ENCODE measurements around the gene PIGR.

Gene PIGR, protein sequence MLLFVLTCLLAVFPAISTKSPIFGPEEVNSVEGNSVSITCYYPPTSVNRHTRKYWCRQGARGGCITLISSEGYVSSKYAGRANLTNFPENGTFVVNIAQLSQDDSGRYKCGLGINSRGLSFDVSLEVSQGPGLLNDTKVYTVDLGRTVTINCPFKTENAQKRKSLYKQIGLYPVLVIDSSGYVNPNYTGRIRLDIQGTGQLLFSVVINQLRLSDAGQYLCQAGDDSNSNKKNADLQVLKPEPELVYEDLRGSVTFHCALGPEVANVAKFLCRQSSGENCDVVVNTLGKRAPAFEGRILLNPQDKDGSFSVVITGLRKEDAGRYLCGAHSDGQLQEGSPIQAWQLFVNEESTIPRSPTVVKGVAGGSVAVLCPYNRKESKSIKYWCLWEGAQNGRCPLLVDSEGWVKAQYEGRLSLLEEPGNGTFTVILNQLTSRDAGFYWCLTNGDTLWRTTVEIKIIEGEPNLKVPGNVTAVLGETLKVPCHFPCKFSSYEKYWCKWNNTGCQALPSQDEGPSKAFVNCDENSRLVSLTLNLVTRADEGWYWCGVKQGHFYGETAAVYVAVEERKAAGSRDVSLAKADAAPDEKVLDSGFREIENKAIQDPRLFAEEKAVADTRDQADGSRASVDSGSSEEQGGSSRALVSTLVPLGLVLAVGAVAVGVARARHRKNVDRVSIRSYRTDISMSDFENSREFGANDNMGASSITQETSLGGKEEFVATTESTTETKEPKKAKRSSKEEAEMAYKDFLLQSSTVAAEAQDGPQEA

DNA sequence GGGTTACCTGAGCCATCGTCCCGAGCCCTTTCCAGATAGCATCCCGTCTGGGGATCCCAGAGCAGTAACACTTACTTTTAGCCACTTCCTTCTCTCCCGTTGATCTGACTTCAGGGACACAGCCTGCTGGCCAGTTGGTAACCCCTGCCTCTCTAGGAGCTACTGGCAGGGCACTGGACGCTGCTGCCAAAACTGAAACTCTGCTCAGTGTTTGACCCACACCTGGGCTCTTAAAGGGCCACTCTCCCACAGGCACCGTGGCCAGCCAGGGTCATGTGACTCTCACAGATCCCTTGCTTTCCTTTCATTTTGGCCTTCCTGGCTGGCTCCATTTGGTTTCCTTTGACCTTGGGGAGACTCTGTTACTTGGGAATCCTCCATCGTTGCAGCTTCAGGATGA lies at the start of gene PIGR:
TSS of gene PIGR (minus strand) at position 206 of the 400 bp plus-strand sequence. CDS start 5,935 bp downstream, outside the sequence.
- DNase-seq (ENCODE audit: low read depth in 3 of 3, low spot score in 1 of 3) = no peak

DNA sequence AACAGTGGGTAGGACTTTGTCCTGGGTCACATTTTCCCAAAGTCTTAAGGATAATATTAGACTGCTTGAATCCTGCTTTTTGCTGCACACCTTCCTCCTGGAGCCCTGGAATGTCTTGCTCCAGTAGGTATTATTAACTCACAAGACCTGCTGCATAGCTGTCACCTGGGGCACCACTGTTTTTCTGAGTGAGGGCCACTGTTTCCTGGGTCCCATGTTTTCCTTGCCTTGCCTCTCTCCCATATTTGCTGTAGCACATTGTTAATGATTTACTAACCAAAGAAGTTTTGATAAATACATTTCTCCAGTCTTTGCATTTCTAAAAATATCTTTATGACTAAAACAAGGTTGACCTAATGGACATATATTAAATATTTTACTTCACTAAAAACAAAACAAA lies 46.5 kb upstream of the PIGR start:
- DNase-seq (ENCODE audit: low read depth in 3 of 3, low spot score in 1 of 3) = no peak

DNA sequence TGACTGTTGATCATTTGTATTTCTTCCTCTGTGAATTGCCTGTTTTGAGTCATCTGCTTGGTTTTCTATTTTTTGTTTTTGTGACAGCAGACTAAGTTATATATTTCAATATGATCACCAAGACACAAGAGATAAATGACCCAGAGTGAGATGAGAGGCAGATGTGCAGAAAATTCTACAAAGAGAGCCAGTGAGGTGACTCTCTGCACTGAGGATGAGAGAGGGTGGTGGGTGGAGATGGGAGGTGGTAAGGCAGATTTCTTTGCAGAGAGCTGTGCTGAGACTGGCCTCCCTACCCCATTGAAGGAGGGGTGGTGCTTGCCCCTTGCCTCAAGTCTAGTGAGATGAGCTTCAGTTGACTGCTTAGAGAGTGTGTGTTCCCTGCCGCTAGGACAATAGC lies 41.6 kb upstream of the PIGR start:
- DNase-seq (ENCODE audit: low read depth in 3 of 3, low spot score in 1 of 3) = no peak

DNA sequence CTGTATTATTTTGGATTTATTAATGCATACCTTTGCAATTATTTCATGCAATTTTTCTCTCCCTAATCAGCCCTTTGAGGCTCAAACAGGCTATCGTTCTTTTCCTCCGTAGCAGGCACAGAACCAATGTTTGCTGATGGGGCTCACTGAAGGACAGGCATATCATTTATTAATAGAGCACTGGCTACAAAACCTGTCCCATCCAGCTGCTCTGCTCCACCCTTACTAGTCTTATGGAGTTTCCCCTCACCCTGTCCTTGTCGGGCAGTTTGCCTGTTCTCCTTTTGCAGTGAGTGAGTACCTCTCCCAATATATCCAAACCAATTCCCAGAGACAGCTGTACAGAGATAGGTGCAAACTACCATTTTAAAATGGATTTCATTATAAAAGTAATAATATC lies 40.6 kb upstream of the PIGR start:
- no peak for DNase-seq (ENCODE audit: low read depth in 3 of 3, low spot score in 1 of 3)

DNA sequence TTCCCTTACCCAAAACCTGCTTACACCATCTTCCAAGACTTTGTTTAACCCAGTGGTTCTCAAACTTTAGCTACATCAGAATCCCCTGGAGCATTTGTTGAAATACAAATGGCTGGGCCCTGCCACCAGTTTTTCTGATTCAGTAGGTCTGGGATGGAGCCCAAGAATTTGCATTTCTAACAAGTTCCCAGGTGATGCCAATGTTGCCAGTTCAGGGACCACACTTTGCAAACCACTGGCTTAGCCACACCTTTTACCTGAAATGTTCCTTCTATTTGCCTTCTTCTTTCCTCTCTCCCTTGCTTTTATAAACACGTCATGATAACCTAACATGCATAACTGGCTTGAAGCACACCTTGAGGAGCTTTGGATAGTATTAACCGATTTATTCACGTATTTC lies 40.1 kb upstream of the PIGR start:
- DNase-seq (ENCODE audit: low read depth in 3 of 3, low spot score in 1 of 3) = no peak

DNA sequence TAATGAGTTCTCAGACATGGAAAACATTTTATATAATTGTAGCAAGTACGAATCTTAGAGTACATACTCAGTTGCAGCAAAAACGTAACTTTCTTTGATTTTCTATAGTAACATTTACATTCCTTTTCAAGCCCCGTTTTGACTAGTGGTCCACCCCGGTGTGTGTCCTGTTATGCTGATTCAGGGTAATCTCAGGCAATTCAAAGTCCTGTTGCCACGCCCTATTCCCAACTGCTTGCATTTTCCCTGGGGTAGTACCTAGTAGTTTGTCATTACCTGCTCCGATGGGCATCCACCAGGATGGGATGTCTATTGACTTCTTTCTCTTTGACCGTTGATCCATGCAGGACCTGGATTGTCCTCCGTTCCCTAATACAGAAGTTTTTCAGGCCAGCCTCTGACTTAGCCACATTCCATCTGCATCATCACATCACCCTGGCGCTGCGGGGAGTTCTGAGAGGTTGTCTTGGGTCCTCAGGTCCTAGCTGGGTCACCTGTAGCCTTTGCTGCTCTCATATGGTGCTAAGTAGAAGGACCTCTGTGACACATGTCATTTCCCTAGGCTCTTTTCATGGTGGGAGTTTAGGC lies 39.0 kb upstream of the PIGR start:
- DNase-seq (ENCODE audit: low read depth in 3 of 3, low spot score in 1 of 3) = no peak

DNA sequence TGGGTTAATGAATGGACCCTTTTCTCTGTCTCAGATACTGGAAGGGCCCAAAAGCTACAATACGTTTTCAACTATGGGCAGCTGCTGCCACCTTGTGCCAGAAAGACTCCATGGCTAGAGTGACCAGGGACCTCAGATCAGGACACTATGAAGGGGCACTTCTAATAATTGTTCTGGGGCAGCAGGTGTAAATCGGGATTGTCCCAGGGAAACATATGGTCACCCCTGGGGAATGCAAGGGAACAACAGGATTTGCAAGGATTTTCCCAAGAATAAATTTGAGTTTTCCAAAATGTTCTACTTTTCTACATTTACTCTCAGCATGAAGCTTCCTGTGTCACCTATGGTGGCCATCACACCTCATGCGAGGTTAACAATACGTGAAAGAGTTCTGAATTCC lies 36.0 kb upstream of the PIGR start:
- peak; percentile 27 to 37 (median 35) for DNase-seq (ENCODE audit: low read depth in 3 of 3, low spot score in 1 of 3)

DNA sequence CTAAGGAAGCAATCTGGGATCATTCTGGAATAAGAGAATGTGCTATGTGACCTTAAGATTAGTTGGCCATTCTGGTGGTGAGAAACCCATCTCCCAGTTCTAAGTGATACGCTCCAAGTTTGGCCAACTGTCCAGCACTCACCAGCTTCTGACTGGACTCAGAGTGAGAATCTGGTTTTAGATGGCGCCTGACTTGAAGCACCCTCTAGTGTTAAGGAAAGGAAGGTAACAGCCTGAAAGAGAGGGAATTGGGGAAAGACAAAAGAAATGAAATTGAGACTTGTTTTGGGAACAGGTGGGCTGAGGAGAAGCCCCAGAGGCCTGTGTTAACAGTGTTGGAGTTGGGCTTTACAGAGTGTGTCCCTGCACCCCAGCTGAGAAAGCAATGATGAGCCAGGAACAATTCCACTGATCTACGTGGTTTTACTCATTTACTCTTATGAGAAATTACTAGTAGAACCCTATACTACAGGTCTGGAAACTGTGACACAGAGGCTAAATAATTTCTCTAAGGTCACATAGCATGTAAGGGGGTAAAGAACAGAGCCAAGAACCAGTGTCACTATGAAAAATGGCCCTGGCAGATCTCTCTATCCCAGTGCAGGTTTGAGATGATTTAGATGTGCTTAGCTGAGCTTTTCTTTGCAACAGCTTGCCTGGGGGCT lies 33.2 kb upstream of the PIGR start:
- DNase-seq (ENCODE audit: low read depth in 3 of 3, low spot score in 1 of 3) = no peak

DNA sequence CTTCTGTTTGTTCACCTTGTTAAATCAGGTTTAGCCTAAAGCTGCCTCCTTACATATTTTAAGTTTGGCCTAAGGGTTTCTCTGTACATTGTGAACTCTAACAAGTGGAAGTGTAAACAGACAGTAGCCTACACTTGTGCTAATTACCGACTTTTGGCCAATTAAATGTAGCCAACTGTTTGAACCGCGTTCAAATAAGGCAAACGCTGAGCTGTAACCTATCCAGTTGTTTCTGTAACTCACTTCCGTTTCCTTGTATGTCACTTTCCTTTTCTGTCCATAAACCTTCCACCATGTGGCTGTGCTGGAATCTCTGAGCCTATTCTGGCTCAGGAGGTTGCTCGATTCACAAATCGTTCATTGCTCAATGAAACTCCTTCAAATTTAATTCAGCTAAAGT lies 32.0 kb upstream of the PIGR start:
- DNase-seq (ENCODE audit: low read depth in 3 of 3, low spot score in 1 of 3) = no peak

DNA sequence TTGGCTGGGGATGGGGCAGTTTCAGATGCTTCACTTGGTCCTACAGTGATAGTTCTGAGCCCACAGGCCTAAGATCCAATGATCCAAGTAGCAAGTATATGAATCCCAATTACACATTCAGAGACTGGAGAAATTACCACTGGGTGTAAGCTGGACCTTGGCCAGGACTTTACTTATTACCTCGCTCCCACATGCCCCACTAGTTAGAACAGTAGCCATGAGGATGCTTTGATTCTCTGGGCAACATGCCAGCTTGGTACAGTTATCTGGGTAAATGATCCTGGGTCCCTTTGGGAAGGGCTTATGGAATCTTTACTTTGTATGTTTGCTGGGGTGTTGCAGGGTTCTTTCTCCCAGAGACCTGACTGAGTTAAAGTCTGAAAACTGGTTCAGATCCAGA lies 29.0 kb upstream of the PIGR start:
- DNase-seq (ENCODE audit: low read depth in 3 of 3, low spot score in 1 of 3) = no peak

DNA sequence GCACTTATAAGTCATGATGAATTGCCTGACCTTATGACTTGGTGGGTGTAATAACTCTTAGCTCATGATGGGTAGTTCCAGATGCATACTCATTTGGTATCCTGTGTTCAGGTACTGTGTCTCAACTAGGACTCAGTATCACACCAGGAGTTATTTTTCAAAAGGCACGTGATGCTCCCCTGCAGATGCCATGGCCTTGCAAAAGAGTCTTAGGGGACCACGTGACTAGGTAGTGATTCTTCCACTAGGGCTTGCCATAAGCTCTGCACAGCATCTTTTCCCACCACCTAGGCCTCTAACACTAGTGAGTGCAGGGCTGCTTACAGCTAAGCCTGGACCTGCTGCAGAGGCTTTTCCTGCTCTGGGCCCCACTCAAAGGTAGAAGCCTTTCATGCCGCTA lies 27.9 kb upstream of the PIGR start:
- no peak for DNase-seq (ENCODE audit: low read depth in 3 of 3, low spot score in 1 of 3)

DNA sequence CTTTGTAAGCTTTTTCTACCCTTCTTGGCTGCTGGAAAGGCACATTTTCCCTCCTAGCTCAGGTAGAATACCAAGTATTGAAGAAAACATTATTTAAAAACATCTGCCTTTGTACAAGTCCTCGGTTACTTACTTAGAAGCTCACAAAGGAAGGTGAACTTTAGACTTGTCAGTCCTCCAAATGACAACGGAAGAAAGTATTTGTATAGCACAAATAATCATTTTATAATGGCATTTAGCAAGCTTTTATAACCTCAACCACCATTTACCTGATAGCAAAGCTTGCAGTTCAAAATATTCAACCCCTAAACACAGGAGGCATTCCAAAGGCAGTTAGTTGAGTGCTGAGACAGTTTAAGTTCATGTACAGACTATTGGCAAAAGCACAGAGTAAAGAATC lies 26.5 kb upstream of the PIGR start:
- no peak for DNase-seq (ENCODE audit: low read depth in 3 of 3, low spot score in 1 of 3)

DNA sequence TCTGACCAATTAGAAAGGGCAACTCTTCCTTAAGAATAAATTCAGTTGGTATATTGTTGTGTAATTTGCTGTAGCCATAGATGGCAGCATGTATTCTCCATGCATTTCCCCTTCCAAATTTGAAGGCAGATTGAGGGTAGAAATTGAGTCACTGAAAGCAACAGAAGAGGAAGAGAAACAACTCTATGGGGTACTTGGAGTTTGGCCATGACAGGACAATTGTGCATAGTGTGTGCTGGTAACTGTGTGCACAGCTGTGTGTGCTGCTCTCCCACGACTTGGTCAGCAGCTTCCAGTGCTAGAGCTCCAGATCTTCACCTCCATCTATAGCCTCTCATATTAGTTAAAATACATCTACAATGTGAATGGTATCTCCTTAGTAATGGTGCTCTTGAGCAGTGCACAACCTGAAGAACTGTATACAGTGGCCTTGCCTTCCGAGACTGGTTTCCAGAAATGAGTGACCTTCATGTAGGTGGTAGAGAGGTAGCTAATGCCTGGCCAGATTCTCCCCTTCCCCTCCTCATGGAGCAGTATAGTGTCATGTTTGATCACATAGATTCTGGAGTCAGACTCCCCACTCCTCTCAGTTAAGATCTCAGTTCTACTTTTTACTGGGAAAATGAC lies 24.9 kb upstream of the PIGR start:
- DNase-seq (ENCODE audit: low read depth in 3 of 3, low spot score in 1 of 3) = no peak

DNA sequence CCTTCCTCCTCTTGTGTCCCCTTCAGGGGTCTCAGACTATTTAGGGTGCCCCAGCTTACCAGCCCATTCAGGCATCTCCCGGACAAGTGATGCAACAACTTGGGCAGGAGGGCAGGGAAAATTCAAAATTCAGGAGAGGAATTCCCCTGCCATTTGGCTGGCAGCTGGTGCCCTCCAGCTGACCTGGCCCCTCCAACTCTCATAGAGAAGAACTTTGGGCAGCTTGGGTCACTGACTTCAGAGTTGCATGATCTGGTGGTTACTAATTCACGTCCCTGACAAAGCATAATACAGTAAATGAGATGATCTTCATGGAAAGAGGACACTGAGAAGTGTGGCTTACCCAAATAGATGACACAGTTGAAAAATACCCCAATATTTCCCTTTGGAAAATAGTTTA lies 24.2 kb upstream of the PIGR start, which contains the start of gene FCAMR:
TSS of gene FCAMR (minus strand) at position 15 of the 400 bp plus-strand sequence. CDS start 335 bp downstream, outside the sequence.
- no peak for DNase-seq (ENCODE audit: low read depth in 3 of 3, low spot score in 1 of 3)

DNA sequence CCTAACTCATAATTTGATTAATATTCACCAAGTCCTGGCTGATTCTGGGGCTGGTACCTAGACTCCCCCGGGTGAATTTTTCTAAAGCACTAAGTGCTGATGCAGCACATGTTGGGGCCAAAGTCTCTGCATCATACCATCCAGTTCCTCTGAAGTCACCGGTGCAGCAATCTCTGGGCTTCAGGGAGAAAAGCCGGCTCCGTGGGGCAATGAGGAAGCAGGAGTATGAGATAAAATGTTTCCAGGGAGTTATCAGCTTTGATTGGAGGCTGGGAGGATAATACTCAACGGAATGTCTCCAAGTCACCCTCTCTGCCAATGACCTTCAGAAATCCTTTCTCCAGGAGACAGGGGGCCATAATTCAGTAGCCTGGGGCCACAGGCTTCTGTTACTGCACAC lies 22.8 kb upstream of the PIGR start:
- DNase-seq (ENCODE audit: low read depth in 3 of 3, low spot score in 1 of 3) = no peak

DNA sequence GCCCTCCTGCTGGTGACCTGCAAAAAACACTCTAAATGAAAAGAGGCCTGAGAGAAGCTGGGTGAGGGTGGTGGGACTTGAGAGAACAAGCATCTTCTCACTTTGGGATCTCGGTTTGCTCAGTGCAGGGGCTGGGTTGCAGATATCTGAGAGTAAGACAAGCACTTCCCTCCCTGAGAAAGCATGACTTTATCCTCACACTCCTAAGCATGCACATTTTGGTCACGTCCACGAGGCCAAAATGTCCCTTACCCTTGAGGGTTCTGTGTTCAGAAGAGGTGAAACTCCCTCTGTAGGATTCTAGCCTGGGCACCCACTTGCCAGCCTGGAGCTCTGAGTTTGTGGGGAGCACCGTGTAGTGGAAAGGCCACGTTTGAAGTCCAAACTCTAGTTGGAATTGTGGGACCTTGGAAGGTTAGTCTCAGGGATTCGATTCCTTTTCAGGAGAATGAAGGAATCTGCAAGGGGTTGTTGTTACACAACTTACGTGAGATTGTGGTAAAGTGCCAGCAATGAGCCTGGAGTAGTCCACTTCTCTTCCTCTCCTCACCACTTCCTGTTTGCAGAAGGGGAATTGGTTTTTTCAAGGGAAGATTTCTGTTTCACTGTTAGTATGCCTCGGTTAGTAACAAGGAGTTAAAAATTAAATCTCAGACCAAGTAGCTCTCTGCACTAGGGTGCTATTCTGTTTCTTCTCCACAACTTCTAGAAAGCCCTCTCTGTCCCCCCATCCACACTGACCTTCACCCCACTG lies 21.0 kb upstream of the PIGR start:
- DNase-seq (ENCODE audit: low read depth in 3 of 3, low spot score in 1 of 3) = no peak

DNA sequence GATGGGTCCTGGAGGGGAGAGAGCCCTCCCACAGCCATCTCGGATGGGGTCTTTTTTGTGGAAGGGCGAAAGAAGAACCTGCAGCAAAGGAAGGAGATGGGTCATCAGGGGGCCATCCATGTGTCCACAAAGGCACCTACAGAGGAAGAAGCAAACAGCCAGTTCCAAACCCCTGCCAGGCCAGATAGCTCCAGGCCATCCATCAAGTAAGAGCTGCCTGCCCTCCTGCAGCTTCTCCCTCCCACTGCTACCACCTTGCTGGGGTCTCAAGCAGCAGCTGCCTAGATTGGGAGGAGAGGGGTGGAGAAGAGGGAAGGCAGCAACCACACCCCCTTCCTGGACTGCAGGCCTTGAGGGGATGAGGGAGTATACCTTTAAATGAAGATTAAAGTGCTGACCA lies 19.5 kb upstream of the PIGR start:
- no peak for DNase-seq (ENCODE audit: low read depth in 3 of 3, low spot score in 1 of 3)

DNA sequence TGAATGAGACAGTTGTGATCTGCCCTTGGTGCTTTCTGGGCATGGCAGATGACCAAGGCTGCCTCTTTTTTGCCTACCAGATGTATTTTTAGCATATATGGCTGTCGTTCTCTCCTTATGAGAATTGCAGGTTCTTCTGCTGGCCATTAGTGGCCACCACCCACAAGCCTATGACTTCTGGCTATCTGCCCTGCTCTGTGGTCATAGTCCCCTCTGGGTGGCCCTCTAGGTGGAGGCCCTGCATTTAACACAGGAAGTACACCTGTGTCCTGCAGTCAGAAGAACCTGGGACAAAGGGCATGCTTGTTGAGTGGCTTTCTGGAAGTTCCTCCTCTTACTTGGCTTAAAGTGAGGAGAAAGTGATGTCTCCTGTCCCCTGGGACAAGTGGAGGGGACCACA lies 17.5 kb upstream of the PIGR start:
- no peak for DNase-seq (ENCODE audit: low read depth in 3 of 3, low spot score in 1 of 3)

DNA sequence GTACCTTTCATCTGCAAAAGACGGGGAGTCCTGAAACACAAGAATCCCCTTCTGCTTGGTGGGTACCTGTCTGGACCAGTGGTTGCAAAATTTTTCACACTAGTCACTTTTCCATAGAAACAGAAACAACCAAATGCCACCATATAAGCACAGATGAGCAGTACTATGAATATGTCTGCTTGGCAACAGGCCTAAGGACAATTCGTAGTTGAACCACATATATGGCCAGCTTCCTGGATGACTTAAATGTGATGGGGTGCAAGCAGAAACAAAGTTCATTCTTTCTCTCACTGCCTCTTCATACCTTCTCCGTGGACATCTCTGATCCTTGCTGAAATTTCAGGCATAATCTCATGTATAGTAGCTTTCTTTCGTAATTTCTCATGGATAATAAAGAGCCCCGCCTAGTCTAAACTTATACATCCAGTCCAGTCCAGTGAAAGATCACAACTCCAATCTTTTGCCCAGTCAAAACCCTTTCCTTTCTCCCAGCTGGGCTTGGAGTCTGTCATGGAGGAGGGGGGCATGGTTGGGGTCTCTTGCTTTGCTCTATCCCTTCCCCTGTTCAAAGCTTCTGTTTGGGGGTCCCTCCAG lies 16.9 kb upstream of the PIGR start:
- no peak for DNase-seq (ENCODE audit: low read depth in 3 of 3, low spot score in 1 of 3)

DNA sequence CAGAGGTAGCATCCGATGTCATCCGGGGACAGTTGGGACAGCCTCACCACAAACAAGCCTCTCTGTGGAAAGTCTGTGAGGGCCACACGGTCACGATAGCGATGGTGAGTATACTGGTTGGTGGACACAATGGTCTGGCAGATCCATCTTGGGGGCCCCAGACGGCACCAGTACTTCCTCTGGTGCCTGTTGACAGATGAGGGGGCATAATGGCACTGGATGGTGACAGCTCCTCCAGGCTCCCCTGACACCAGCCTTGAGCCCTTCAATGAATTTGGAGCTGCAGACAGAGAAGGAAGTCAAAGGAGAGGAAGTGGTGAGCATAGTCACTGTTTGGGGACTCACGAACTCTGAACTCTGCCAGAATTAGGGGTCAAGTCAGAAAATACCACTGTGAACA lies 16.0 kb upstream of the PIGR start:
- no peak for DNase-seq (ENCODE audit: low read depth in 3 of 3, low spot score in 1 of 3)
